ENCODE results near the gene PARVB. TPM values are rescaled to one million over a fixed set of nuclear protein-coding genes. Genes with fewer than 3 reads are reported as not detected.

PARVB gene
- polyA plus RNA-seq, 1 donor (not counting 4 experiments of a cell fraction or from before 2014, with no cell fraction given), result 10.5 TPM

DNA sequence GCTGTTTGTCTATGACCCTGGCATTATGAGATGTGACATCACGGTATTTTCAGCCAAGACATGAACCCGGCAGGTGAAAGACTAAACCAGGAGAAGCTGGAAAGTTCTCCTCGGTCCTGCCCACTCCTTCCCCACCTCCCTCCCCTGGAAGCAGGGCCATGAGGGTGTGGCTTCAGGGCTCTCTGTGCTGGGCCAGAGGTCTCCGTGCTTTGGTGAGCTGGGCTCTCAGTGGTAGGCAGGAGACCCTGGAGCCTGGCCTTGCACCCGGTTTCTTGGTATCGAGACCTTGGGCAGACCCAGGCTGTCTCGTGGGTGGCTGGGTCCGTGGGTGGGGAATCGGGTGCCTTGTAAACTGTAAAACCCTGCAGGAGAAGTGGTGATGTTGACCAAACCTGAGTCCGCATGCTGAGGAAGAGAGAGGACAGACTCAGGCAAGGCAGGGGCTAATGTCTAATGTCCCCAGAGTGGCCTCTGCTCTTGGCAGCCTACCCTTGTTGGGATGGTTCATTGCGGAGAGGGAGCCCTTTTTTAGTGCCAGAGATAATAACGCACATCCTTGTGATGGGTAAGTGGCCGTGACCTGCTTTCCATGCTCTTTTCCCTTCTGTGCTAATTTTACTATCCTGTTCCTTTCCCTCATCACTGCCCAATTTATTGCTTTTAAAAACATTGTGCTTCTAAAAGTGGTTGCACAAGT lies 108.0 kb downstream of the PARVB start:
- peaks cover 1% of the 10 kb centered on the region for H3K9me3 ChIP-seq (ENCODE audit: control insufficient read depth, low read depth, low read length)
- no peak overlapping the region for H3K4me2 ChIP-seq (ENCODE audit: control insufficient read depth, extremely low read depth, insufficient read depth, low read depth, low read length)
- H3K27ac ChIP-seq (ENCODE audit: control insufficient read depth, insufficient read depth, low read length), result no peak overlapping the region
- no peak overlapping the region for H3K9ac ChIP-seq (ENCODE audit: control insufficient read depth, extremely low read depth, insufficient read depth, low read length)
- no peak overlapping the region for H2AFZ ChIP-seq (ENCODE audit: control insufficient read depth, low read length)
- no peak for DNase-seq (ENCODE audit: low read depth, low spot score)
- no peak overlapping the region for H3K4me3 ChIP-seq (ENCODE audit: control insufficient read depth in 2 of 3, extremely low read depth in 1 of 3, insufficient read depth in 2 of 3, low read depth in 1 of 3, low read length in 3 of 3)
- dilution Hi-C loops (cut with MboI; ENCODE audit: extremely low pct_ligation_motif_present, low sequenced_read_pairs), result no loop called here
- no peaks in the 10 kb centered on the region for H3K9me1 ChIP-seq (ENCODE audit: control insufficient read depth, extremely low read depth, insufficient read depth, low read length)
- H3K27me3 ChIP-seq (ENCODE audit: control insufficient read depth, extremely low read depth, insufficient read depth, low read length), result peaks cover 3% of the 10 kb centered on the region
- TF ChIP-seq EZH2 (IDR thresholded peaks at IDR 0.05; ENCODE audit: low read length), result no peak
- TF ChIP-seq, protein P1, sequence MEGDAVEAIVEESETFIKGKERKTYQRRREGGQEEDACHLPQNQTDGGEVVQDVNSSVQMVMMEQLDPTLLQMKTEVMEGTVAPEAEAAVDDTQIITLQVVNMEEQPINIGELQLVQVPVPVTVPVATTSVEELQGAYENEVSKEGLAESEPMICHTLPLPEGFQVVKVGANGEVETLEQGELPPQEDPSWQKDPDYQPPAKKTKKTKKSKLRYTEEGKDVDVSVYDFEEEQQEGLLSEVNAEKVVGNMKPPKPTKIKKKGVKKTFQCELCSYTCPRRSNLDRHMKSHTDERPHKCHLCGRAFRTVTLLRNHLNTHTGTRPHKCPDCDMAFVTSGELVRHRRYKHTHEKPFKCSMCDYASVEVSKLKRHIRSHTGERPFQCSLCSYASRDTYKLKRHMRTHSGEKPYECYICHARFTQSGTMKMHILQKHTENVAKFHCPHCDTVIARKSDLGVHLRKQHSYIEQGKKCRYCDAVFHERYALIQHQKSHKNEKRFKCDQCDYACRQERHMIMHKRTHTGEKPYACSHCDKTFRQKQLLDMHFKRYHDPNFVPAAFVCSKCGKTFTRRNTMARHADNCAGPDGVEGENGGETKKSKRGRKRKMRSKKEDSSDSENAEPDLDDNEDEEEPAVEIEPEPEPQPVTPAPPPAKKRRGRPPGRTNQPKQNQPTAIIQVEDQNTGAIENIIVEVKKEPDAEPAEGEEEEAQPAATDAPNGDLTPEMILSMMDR (optimal IDR thresholded peaks at IDR 0.05 in 1 of 3, IDR thresholded peaks at IDR 0.05 in 1 of 3, conservative IDR thresholded peaks at IDR 0.05 in 1 of 3; ENCODE audit: extremely low read depth in 1 of 3, insufficient read depth in 2 of 3, low read length in 3 of 3), result no peak
- H3K36me3 ChIP-seq (ENCODE audit: control insufficient read depth in 2 of 2, extremely low read depth in 1 of 2, insufficient read depth in 2 of 2, low read length in 2 of 2), result no peaks in the 10 kb centered on the region
- H3K79me2 ChIP-seq (ENCODE audit: control insufficient read depth, insufficient read depth, low read length), result no peaks in the 10 kb centered on the region
- H4K20me1 ChIP-seq (ENCODE audit: control insufficient read depth, extremely low read depth, insufficient read depth, low read length), result no peaks in the 10 kb centered on the region
- no peak for FAIRE-seq
- H3K4me1 ChIP-seq (ENCODE audit: control insufficient read depth, extremely low read depth, insufficient read depth, low read length), result no peaks in the 10 kb centered on the region

DNA sequence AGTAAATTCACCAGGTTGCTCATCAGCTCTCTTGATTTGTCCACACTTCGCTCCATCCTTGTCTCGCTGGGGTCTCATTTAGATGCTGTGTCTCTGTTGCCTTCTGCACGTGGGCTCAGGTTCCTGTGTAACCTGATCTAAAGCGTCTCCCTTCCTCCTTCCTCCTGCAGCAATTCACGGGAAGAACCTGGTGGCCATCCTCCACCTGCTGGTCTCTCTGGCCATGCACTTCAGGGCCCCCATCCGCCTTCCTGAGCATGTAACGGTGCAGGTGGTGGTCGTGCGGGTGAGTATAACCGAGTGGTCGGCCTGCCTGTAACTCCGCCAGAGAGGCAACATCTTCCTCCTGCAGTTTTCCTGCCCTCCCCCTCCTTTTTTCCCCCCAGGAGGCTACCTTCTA lies 108.6 kb downstream of the PARVB start:
- H3K36me3 ChIP-seq (ENCODE audit: control insufficient read depth in 2 of 2, extremely low read depth in 1 of 2, insufficient read depth in 2 of 2, low read length in 2 of 2), result no peaks in the 10 kb centered on the region
- FAIRE-seq (no peak), DNase-seq (ENCODE audit: low read depth, low spot score) (no peak)
- no peak overlapping the region for H3K9ac ChIP-seq (ENCODE audit: control insufficient read depth, extremely low read depth, insufficient read depth, low read length)
- H3K9me1 ChIP-seq (ENCODE audit: control insufficient read depth, extremely low read depth, insufficient read depth, low read length), result no peaks in the 10 kb centered on the region
- H3K27me3 ChIP-seq (ENCODE audit: control insufficient read depth, extremely low read depth, insufficient read depth, low read length), result peaks cover 3% of the 10 kb centered on the region
- peaks cover 5% of the 10 kb centered on the region for H3K9me3 ChIP-seq (ENCODE audit: control insufficient read depth, low read depth, low read length)
- no peaks in the 10 kb centered on the region for H3K4me1 ChIP-seq (ENCODE audit: control insufficient read depth, extremely low read depth, insufficient read depth, low read length)
- H3K27ac ChIP-seq (ENCODE audit: control insufficient read depth, insufficient read depth, low read length), result no peak overlapping the region
- no peak overlapping the region for H3K4me3 ChIP-seq (ENCODE audit: control insufficient read depth in 2 of 3, extremely low read depth in 1 of 3, insufficient read depth in 2 of 3, low read depth in 1 of 3, low read length in 3 of 3)
- H4K20me1 ChIP-seq (ENCODE audit: control insufficient read depth, extremely low read depth, insufficient read depth, low read length), result no peaks in the 10 kb centered on the region
- no peak overlapping the region for H3K4me2 ChIP-seq (ENCODE audit: control insufficient read depth, extremely low read depth, insufficient read depth, low read depth, low read length)
- TF ChIP-seq EZH2 (IDR thresholded peaks at IDR 0.05; ENCODE audit: low read length), result no peak
- TF ChIP-seq, protein P1 (optimal IDR thresholded peaks at IDR 0.05 in 1 of 3, IDR thresholded peaks at IDR 0.05 in 1 of 3, conservative IDR thresholded peaks at IDR 0.05 in 1 of 3; ENCODE audit: extremely low read depth in 1 of 3, insufficient read depth in 2 of 3, low read length in 3 of 3), result no peak
- no peaks in the 10 kb centered on the region for H3K79me2 ChIP-seq (ENCODE audit: control insufficient read depth, insufficient read depth, low read length)
- dilution Hi-C loops (cut with MboI; ENCODE audit: extremely low pct_ligation_motif_present, low sequenced_read_pairs), result no loop called here
- no peak overlapping the region for H2AFZ ChIP-seq (ENCODE audit: control insufficient read depth, low read length)
